Pons (tissue), 1 donor: Measurements from ENCODE around the gene C2.

Experiments
- DNase-seq: peaks from one replicate; pipeline ENCODE4 v3.0.0-alpha.2; 2016; ENCODE audit warnings: low spot score

C2 gene

GRCh38 chr6:31927242-31927862 lies at the start of gene C2:
TSS of gene C2 (plus strand) at chr6:31927717. CDS start at chr6:31927753, 36 bp downstream.
- DNase-seq: no peak

GRCh38 chr6:31878222-31878621 lies 49.3 kb upstream of the C2 start:
- no peak for DNase-seq

- no peak for DNase-seq
Measured at GRCh38 chr6:31878726-31879125, 48.8 kb upstream of the C2 start, which contains the start of gene SLC44A4. TSS of gene SLC44A4 (minus strand) at chr6:31878997. CDS start at chr6:31878980, 17 bp downstream.

- DNase-seq: no peak
Measured at GRCh38 chr6:31879143-31879542, 48.4 kb upstream of the C2 start.

- no peak for DNase-seq
Measured at GRCh38 chr6:31879901-31880300, 47.6 kb upstream of the C2 start.

GRCh38 chr6:31880616-31881015 lies 46.9 kb upstream of the C2 start:
- DNase-seq: no peak

GRCh38 chr6:31881136-31881859 lies 46.2 kb upstream of the C2 start:
- DNase-seq: no peak

- DNase-seq: no peak
Measured at GRCh38 chr6:31882344-31882743, 45.2 kb upstream of the C2 start.

GRCh38 chr6:31883676-31884075 lies 43.8 kb upstream of the C2 start:
- no peak for DNase-seq

- DNase-seq: no peak
Measured at GRCh38 chr6:31884528-31885035, 42.9 kb upstream of the C2 start.

- no peak for DNase-seq
Measured at GRCh38 chr6:31886541-31886991, 41.0 kb upstream of the C2 start.

- no peak for DNase-seq
Measured at GRCh38 chr6:31887173-31888007, 40.1 kb upstream of the C2 start.

GRCh38 chr6:31888276-31889258 lies 39.0 kb upstream of the C2 start:
- DNase-seq: no peak

- DNase-seq: no peak
Measured at GRCh38 chr6:31889331-31889972, 38.1 kb upstream of the C2 start.

GRCh38 chr6:31892821-31893220 lies 34.7 kb upstream of the C2 start:
- no peak for DNase-seq

GRCh38 chr6:31896493-31896855 lies 31.0 kb upstream of the C2 start:
- no peak for DNase-seq

GRCh38 chr6:31896856-31897611 lies 30.5 kb upstream of the C2 start:
- no peak for DNase-seq

- peak; percentile 88 for DNase-seq
Measured at GRCh38 chr6:31897612-31898382, 29.7 kb upstream of the C2 start, which contains the start of gene EHMT2. TSS of gene EHMT2 (minus strand) at chr6:31897698. CDS start at chr6:31897677, 21 bp downstream.

- DNase-seq: peak; percentile 74
Measured at GRCh38 chr6:31898383-31899011, 29.0 kb upstream of the C2 start.
